Calu3 (cell line): ENCODE data around the gene CLDN9. TPM values are rescaled to one million over a fixed set of nuclear protein-coding genes. Genes with fewer than 3 reads are reported as not detected.
A peak's percentile ranks its signal among the peaks of the same experiment; 100 is the strongest.

Source experiments
- BruUV-seq: library from RNA; stranded (reverse); fragments of 400-500 nt; replicated peaks from 2 replicates; lab custom pipeline; 2021; lab: Mats Ljungman, UMichigan
- CTCF ChIA-PET: fragments of 300-600 bp; sonication (Branson Sonifier 250); formaldehyde crosslinking; loops from one replicate; lab custom pipeline; 2022; ENCODE audit warnings: antibody characterized with exemption; lab: Charles Lee
- DNase-seq: peaks from one replicate; pipeline ENCODE4 v3.0.0; 2022
- H3K27ac Mint-ChIP-seq: one replicate; pipeline ENCODE4 v1.8.0; 2022; ENCODE audit warnings: mixed read lengths; ENCODE audit not compliant: unreplicated experiment
- H3K27me3 Mint-ChIP-seq: one replicate; pipeline ENCODE4 v1.8.0; 2022; ENCODE audit warnings: mixed read lengths; ENCODE audit not compliant: unreplicated experiment
- H3K36me3 Mint-ChIP-seq: one replicate; pipeline ENCODE4 v1.8.0; 2022; ENCODE audit warnings: mild to moderate bottlenecking, moderate library complexity, mixed read lengths; ENCODE audit not compliant: insufficient read depth, unreplicated experiment
- H3K4me1 Mint-ChIP-seq: one replicate; pipeline ENCODE4 v1.8.0; 2022; ENCODE audit warnings: mild to moderate bottlenecking, low read depth, mixed read lengths; ENCODE audit not compliant: unreplicated experiment
- H3K4me3 Mint-ChIP-seq: one replicate; pipeline ENCODE4 v1.8.0; 2022; ENCODE audit warnings: mild to moderate bottlenecking, low read depth, moderate library complexity, mixed read lengths; ENCODE audit not compliant: unreplicated experiment
- H3K9me3 Mint-ChIP-seq: one replicate; pipeline ENCODE4 v1.8.0; 2022; ENCODE audit warnings: low read depth, mixed read lengths; ENCODE audit not compliant: unreplicated experiment
- CTCF ChIP-seq: fragments of 200-600 bp; IDR thresholded peaks from one replicate; pipeline ENCODE4 v1.8.0; 2022; ENCODE audit warnings: antibody characterized with exemption; ENCODE audit not compliant: unreplicated experiment
- intact Hi-C: fragments of 100-400 bp; cut with micrococcal nuclease; formaldehyde crosslinking; loops from one replicate; pipeline ENCODE4 v1.10.0; 2022; ENCODE audit not compliant: unreplicated experiment
- total RNA-seq: library from RNA; stranded (reverse); gene quantifications from 2 replicates; pipeline ENCODE4 v1.2.3, GENCODE V29; 2022

The CLDN9 gene
- total RNA-seq, 1 experiment from 2014 or later, result 13.5 TPM

- BruUV-seq, result no TSS peak
- intact Hi-C loops, result no loop called here
- Mint-ChIP-seq H3K9me3 (no peaks in the 10 kb centered on the region), H3K4me3 (peak overlapping the region; percentile 67), H3K36me3 (peaks cover 37% of the 10 kb centered on the region), H3K27me3 (no peaks in the 10 kb centered on the region), H3K27ac (peak overlapping the region; percentile 61), H3K4me1 (peaks cover 26% of the 10 kb centered on the region)
- peak; percentile 97 for TF ChIP-seq CTCF
- CTCF ChIA-PET, result interaction anchor here (0.6 to 2.1 kb wide), 2 partner anchors 14 to 409 kb away, joined by 3 to 10 read pairs; no protein-coding TSS in a partner anchor
- DNase-seq, result peak; percentile 89
Measured at GRCh38 chr16:2983706-2984136, 29.0 kb upstream of the CLDN9 start.

GRCh38 chr16:2985462-2985861, 27.3 kb upstream of the CLDN9 start:
- no peak for TF ChIP-seq CTCF
- CTCF ChIA-PET, result no interaction called here
- Mint-ChIP-seq H3K4me1 (peaks cover 26% of the 10 kb centered on the region), H3K4me3 (no peak overlapping the region), H3K36me3 (peaks cover 30% of the 10 kb centered on the region), H3K9me3 (no peaks in the 10 kb centered on the region), H3K27ac (no peak overlapping the region), H3K27me3 (no peaks in the 10 kb centered on the region)
- no TSS peak for BruUV-seq
- no peak for DNase-seq
- intact Hi-C loops, result no loop called here

DNA sequence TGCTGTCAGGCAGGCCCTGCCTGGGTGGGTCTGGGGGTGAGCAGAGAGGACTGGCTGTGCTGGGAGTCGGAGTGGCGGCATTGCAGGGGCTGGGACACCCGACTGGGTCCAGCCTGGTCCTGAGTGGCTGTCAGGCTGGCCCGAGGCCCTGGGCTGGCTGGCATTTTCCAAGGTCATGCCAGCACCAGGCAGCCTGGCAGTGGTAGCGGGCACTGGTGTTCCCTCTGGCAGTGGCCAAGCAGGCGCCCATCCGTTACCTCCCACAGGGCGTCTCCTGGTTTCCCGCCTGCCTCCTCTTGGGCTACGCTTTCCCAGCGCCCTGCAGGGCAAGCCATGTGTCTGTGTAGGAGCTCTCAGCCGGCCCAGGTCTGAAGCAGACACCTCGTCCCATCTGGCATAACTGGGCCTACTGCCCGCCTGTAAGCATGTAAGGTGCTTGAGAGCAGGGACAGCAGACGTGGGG, 26.8 kb upstream of the CLDN9 start:
- no peak for TF ChIP-seq CTCF
- H3K9me3 Mint-ChIP-seq, result no peaks in the 10 kb centered on the region
- DNase-seq, result no peak
- H3K4me3 Mint-ChIP-seq, result no peak overlapping the region
- peaks cover 25% of the 10 kb centered on the region for H3K36me3 Mint-ChIP-seq
- intact Hi-C loops, result no loop called here
- CTCF ChIA-PET, result no interaction called here
- peaks cover 25% of the 10 kb centered on the region for H3K4me1 Mint-ChIP-seq
- no peak overlapping the region for H3K27ac Mint-ChIP-seq
- H3K27me3 Mint-ChIP-seq, result no peaks in the 10 kb centered on the region
- BruUV-seq, result no TSS peak

DNA sequence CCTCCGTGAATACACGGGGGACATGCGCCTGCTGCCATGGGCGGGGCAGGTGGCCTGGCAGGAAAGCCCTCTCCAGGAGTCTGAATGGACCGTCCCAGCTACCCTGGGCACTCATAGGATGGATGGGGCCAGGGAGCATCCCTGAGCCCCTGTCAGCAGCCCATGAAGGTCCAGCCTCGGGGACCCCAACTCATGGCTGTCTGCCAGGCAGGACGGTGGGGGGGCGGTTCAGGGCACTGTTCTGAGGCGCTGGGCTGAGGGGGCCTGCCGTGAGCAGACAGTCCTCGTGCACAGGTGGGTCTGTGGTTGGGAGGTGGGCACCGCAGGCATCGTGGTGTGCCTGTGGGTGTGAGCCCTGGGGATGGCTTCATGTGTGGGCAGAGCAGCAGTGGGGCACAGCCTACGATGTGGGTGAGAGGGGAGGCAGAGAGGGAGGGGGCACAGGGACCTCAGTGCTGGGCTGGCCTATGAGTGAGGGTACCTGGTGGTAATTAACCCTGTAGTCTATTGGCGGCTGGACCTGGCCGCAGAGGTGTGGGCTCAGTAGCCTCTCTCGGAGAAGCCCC, 26.0 kb upstream of the CLDN9 start:
- H3K27ac Mint-ChIP-seq, result no peak overlapping the region
- peaks cover 25% of the 10 kb centered on the region for H3K36me3 Mint-ChIP-seq

More for the DNA sequence above, 26.0 kb upstream of the CLDN9 start:
- Mint-ChIP-seq H3K9me3 (no peaks in the 10 kb centered on the region), H3K4me1 (peaks cover 20% of the 10 kb centered on the region), H3K4me3 (no peak overlapping the region), H3K27me3 (no peaks in the 10 kb centered on the region)
- BruUV-seq, result no TSS peak
- DNase-seq, result no peak
- TF ChIP-seq CTCF, result no peak
- intact Hi-C loops, result no loop called here
- CTCF ChIA-PET, result no interaction called here
